Measurements from ENCODE around the gene DUS2.

The DUS2 gene

DNA sequence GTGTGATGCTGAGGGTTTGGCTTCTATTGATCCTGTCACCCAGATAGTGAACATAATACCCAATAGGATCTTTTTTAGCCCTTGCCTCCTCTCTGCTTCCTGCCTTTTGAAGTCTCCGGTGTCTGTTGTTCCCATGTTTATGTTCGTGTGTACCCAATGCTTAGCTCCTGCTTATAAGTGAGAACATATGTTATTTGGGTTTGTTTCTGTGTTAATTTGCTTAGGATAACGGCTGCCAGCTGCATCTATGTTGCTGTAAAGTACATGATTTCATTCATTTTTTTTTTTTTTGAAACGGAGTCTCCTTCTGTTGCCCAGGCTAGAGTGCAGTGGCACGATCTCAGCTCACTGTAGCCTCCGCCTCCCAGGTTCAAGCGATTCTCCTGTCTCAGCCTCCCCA, 23.0 kb downstream of the DUS2 start:
- DNase-seq (ENCODE audit: low spot score): no peak

DNA sequence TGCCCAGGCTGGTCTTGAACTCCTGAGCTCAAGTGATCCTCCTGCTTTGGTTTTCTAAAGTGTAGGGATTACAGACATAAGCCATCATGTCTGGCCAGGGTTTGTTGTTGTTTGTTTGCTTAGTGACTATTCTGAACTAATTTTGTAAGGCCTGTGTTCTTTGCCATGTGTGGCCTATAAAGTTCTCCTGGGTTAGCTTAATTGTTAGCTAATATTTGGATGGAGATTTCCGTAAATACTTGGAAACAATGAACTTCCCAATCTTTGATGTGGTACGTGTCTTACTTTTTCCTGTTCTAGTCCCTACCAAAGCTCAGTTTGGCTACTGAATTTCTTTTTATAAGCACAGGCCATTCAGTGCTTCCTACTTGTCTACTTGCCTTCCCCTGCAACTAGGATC, 24.9 kb downstream of the DUS2 start:
- DNase-seq (ENCODE audit: low spot score): no peak

DNA sequence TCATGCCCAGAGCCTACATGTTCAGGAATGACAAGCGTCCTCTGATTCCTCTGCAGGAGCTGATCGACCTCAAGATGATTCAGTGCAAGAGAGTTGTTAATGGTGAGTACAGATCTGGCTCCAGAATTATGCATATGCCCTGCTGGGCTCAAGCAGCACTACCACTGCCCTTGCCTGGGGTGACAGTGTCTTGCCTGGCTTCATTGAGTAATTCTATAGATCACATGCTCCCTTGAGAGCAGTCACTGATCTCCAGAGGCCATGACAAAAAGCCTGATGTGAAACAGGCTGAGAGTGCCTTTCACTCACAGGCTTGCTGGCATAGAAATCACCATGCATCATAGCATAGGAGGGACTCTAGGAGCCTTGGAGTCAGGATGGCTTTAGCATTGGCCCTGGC, 26.4 kb downstream of the DUS2 start:
- DNase-seq (ENCODE audit: low spot score): no peak

DNA sequence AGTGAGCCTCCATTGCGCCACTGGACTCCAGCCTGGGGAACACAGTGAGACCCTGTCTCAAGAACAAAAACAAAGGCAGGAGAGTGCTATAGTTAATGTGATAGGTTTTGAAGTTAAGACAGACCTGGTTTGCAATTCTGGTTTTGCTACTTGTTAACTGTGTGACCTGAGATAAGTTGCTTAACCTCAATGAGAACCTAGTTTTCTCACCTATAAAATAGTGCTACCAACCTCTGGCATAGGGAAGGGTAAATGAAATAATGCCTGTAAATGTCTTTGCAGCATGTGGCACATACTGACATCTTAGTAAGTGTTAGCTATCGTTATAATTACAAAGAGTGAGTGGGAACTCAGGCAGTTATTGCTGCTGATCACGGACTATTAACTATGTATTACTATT, 32.3 kb downstream of the DUS2 start:
- DNase-seq (ENCODE audit: low spot score): no peak

DNA sequence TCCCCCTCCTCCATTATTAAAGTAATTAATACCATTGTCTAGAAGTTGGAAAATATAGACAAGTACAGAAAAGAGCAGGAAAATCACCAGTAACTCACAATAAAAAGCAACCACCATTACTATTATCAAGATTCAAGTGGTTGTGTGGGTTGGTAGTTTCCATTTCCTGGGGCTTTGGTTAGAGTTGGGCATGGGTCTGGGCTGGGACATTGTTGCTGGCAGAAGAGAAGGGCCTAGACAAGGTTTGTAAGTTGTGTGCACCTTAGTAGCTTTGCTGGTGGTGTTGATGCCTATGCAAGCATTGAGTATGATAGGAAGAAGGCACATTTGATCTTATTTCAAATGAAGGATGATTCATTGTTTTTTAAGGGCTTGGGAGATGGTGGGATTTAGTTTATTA, 36.7 kb downstream of the DUS2 start:
- DNase-seq (ENCODE audit: low spot score): no peak

DNA sequence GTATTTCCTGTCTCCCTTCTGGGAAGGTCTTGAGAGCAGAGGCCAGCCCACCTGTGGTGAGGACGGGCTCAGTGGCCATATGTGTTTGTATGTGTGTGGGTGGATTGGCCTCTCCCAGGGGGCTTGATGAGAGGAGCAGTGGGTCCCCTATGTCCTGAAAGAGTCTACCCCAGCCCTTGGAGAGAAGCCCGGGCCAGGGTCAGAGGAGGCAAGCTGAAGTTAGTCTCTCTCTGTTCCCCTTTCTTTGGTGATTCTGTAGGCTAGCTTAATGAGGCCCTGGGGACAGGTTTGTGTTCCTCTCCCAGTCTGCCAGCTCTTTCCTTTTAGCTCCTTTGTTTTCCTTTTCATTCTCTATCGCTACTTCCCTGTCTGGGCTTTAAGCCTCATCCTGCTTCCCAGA, 38.3 kb downstream of the DUS2 start:
- no peak for DNase-seq (ENCODE audit: low spot score)

DNA sequence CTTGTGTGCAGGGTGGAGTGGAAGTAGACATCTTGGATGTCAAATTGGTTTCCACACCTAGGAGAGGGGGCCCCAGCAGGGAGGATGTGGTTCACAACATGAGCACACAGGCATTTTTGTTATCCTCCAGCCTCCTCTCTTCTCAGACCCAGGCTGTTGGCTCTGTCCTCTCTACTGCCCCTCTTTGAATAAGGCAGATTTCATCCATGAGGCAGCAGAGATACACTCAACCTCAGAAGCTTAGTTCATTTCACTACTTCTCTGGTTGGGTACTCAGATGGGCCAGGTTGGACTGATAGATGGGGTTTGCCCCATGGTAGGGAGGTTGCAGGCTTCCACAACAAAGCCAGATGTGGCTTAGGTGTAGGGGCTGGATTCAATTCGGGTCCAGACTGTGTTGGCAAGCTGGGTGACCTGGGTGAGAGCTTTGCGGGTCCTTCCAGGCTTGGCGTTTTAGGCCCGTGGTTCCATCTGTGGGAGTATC, 39.9 kb downstream of the DUS2 start:
- DNase-seq (ENCODE audit: low spot score): no peak

DNA sequence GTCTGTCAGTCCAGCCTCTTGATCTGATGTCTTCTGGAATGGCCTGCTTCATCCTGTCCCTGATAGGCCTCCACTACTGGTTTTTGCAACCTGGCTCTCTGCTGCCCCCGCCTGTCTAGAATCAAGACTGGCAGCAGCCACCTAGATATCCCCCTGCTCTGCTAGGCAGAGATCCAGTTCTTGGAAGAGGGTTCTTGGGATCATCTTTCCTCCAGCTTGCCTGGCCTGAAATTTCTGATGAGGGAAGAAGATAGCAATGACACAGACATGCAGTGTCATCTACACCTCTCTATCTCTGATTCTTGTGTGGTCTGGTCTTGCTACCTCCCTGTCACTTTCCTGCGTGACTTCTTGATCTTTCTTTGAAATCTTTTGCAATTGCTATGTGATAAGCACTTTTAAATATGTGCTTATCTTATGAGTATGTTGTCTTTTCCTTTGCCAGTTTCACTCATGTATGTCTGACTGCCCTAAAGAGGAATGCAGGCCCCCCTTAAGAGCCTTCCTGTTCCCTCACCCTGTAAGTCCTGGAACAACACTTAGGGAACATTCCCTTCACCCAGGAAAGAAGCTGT, 41.8 kb downstream of the DUS2 start:
- peak; percentile 80 for DNase-seq (ENCODE audit: low spot score)

DNA sequence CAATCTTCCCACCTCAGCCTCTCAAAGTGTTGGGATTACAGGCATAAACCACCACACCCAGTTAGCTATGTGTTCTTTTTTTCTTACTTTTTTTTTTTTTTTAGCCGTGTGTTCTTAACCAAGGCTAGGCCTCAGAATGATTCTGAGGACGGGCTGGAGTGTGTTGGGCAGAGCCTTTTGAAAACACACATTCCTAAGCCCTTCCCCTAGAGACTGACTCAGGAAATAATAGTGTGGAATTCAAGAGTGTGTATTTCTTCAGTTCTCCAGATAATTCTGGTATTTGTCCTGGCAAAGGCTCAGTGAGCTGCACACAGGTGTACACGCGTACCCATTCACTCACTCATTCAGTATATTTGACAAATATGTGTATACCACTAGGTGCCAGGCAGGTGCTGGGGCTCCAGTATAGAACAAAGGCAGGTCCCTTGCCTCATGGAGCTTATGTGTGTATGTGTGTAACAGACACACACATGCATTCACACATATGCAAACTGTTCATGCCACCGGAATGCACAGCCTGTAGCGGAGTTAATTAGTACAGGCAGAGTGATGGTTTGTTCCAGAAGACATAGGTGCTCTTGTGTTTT, 42.7 kb downstream of the DUS2 start:
- DNase-seq (ENCODE audit: low spot score): peak; percentile 49

DNA sequence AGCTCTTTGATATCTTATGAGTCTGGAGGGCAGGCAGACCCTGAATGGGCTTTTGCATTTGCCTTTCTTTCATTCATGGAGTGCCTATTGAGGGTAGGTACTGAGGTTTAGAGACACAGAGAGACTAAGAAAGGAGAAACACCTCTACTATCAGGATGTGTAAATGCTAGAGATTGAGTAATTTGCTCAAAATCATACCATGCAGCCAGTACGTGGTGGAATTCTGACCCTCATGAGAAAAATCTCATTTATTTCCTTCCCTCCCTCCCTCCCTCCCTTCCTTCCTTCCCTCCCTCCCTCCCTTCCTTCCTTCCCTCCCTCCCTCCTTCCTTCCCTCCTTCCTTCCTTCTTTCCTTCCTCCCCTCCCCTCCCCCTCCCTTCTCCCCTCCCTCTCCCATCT, 43.7 kb downstream of the DUS2 start:
- DNase-seq (ENCODE audit: low spot score): no peak

DNA sequence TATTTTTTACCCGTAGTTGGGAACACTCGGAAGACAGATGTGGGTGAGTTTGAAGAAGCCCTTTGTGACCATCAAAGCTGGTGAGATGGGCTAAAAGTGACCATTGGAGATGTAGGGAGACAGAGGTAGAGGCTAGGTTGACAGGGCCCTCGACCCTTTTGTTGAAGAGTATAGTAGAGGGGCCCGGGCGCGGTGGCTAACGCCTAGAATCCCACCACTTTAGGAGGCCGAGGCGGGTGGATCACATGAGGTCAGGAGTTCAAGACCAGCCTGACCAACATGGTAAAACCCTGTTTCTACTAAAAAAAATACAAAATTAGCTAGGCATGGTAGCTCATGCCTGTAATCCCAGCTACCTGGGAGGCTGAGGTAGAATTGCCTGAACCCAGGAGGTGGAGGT, 45.8 kb downstream of the DUS2 start:
- no peak for DNase-seq (ENCODE audit: low spot score)

DNA sequence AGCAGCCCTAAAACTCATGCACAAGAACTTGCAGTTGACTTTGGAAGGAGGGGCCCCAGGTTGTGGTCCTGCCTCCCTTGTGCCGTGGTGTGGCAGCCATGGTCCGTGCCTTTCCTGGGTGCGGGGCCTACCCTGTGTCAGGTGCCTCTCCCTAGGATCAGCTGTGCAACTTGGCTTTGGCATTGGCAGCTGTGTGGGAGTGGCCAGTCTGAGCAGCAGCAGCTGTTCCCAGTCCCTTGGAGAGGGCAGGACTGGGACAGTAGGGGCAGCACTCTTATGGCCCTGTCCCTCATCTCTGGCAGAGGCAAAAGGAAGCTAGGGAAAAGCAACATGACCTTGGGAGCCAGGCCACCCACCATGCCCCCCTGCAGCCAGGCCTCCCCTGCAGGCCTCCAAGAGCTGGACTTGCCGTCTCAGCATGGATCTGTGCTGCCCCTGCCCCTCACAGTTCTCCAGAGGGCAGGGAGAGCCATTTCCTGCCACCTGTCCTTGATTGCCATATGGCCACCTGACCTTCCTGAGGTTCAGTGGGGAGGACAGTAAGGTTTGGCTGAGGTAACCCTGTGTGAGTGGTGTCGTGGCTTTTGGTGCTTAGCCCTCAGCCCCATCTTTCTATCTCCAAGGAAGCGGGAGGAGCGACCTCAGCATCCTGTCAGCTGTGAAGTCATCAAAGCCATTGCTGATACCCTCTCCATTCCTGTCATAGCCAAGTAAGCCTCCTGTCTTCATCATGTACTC, 46.6 kb downstream of the DUS2 start:
- DNase-seq (ENCODE audit: low spot score): no peak

DNA sequence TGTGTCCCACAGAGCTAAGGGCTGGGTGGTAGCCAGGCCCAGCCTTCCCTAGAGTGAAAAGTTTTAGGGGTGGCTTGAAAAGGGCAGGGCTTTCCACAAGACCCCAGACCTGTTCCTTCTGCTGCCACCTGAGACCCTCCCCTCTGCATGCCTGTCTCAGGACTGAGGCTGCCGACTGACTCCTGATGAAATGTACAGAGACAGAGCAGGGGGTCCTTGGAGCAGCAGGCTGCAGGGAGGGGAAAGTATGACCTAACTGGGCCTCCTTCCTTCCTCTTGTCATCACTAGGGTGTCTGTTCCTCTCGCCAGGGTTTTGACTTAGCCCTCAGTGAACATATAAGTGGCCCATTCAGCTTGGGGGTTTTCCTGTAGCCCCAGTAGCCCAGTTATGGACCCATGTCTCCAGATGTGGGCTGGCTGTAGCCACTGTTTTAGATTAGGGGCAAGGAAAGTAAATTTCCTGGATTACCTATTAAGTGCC, 47.2 kb downstream of the DUS2 start:
- no peak for DNase-seq (ENCODE audit: low spot score)

DNA sequence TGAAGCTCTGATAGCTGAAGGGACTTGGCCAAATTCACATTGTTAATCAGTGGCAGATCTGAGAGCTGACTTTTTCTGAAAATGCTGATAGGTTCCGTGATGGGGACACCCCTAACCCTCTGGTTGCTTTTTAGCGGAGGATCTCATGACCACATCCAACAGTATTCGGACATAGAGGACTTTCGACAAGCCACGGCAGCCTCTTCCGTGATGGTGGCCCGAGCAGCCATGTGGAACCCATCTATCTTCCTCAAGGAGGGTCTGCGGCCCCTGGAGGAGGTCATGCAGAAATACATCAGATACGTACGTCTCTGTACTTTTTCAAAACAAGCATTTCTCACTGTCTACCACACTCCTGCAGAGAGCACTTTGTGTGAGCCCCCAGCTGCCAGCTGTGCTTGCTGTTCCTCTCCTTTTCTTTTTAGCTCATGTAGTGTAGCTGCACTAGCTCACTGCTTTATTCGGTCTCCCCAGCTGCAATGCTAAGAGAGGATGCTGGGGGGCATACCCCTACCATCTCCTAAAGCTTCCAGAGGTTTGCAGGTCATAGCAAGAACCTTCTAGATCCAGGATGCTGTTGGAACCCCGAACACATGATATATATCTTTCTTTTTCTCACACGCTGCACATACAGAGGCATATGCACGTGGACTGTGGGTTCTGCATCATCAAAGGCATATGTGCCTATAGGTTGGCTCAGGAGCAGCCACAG, 47.9 kb downstream of the DUS2 start:
- no peak for DNase-seq (ENCODE audit: low spot score)

DNA sequence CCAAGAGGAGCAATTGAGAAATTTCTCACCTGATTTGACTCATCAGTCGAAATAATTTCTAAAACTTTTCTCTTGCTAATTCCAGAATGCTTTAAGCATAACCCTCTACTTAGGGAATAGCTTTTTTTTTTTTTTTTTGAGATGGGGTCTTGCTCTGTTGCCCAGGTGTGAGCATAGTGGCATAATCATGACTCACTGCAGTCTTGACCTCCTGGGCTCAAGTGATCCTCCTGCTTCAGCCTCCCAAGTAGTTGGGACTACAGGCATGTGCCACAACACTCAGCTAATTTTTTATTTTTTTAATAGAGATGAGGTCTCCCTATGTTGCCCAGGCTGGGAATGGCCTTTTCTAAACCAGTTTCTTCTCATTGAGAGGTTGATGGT, 48.4 kb downstream of the DUS2 start:
- DNase-seq (ENCODE audit: low spot score): no peak

DNA sequence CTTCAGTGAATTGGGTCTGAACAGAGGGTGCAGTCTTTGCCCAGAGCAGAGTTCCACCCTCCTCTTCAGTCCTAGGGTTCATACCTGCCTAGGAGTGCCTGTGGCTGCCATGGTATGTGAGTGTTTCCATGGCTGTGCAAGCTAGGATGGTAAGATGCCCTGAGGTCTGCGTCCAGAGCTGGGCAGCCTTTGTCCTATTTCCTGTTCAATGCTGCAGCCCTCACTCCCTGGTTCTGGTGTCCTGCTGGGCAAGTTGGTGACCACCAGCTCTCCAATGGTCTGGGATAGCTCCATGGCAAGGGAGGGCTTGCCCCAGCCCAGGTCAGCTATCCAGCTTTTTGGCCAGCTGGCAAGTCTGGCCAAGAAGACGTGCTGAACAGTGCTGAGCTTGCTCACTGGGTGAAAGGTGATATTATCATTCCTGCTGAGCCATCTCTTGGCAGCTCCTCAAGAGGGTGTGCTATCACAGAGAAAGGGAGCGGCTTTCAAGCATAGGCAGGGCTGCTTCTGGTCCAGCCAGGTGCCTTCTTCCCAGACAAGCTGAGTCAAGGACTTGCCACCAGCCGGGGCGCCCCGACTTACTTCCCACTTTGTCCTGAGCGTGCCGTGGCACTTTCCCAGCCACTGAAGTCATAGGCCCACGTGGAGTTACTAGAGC, 49.1 kb downstream of the DUS2 start:
- no peak for DNase-seq (ENCODE audit: low spot score)

DNA sequence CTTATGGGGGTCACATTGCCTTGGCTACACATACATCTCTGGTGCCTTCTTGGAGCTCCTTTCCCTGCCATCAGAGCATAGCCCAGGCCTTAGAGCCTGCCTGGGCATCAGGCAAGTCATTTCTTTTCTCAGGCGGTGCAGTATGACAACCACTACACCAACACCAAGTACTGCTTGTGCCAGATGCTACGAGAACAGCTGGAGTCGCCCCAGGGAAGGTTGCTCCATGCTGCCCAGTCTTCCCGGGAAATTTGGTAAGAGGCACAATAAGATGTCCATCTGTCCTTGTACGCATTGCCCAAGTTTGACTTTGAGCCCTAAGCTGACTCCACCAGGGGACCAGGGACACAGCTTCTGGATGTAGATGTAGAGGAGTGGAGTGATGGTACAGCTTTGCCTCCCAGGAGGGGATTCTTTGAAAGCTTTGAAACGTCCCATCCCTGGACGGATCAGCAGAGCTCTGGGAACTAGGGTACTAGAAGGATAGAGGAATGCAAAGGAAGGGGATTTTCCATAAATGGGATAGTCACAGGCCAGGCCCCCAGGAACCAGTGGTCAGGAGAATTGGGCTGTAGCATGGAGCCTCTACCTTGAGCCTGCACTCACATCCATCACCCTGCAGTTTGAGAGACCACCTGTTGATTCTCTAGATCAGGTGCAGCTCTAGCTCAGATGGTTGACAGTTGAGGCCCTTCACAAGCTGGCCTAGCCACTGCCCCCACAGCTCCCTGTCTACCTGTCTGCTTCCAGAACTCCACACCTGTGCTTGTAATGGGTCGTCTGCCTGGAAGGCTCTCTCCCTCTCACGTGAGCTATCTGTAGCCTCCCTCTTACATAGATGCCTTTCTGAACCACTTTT, 51.0 kb downstream of the DUS2 start:
- no peak for DNase-seq (ENCODE audit: low spot score)

DNA sequence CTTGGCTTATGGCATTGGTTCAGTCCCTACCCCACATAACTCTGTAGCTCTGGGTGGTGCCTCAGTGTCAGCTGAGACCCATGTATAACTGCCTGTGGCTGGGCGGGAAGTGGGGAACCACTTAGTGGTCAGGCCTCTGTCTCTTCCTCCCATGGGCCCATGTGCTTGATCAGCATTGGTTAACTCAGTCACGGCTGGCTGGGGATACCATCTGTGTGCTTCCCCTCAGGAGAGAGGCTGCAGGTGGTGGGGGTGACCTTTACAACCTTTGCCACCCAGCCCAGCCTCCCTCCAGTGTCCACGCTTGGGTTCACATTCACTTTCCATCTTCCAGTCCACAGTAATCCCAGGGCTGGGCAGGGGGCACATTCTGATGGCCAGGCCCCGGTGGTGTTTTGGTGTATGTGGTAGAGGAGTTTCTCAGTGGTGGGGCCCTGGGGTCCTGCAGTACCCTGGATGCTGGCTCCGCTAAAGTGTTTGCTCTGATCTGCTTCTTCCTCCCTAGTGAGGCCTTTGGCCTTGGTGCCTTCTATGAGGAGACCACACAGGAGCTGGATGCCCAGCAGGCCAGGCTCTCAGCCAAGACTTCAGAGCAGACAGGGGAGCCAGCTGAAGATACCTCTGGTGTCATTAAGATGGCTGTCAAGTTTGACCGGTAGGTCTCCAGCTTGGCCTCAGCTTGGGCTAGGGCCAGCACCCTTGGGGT, 51.9 kb downstream of the DUS2 start:
- no peak for DNase-seq (ENCODE audit: low spot score)

DNA sequence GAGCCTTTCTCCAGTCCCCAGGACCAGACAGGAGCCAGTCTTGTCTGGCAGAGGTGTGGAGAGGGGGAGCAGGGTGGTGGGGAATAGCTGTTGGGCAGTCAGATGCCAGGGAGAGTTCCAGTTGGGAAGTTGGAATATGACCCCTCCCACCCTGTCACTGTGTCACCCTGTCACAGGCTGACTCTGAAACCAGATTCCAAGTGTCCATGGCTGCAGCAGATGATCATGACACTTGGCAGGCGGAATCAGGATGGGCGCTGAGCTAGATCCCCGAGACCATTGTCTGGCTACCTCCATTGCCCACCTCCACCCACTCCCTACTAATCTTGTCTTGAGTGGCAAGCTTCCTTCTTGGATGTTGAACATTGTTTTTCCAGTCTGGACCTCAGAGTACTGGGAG, 52.9 kb downstream of the DUS2 start:
- DNase-seq (ENCODE audit: low spot score): no peak

DNA sequence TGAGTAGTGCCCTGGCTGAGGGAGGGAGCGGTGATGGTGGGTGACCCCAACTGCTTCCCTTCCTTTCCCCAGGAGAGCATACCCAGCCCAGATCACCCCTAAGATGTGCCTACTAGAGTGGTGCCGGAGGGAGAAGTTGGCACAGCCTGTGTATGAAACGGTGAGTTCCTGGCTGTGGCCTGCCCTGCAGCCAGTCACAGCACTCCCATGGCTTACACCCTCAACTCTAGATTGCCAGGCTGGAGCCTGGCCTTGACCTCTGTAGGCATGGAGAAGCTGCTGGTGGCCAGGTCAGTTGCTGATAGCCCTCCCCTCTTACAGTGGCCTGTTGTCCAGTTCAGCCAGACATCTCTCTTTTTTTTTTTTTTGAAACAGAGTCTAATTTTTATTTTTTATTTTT, 53.5 kb downstream of the DUS2 start:
- no peak for DNase-seq (ENCODE audit: low spot score)
